Type B pancreatic cell (in vitro differentiated cells): ENCODE results near the gene WDFY2. TPM values are rescaled to one million over a fixed set of nuclear protein-coding genes. Genes with fewer than 3 reads are reported as not detected.
A peak's percentile ranks its signal among the peaks of the same experiment; 100 is the strongest.

ENCODE experiments used
- DNase-seq: peaks from one replicate; pipeline ENCODE4 v3.0.0; 2021; ENCODE audit warnings: mixed read lengths; ENCODE audit not compliant: unreplicated experiment; ENCODE audit errors: extremely low spot score
- H3K27ac Mint-ChIP-seq: 2 replicates; pipeline ENCODE4 v1.8.0; 2021; ENCODE audit warnings: mild to moderate bottlenecking, mixed read lengths
- H3K27me3 Mint-ChIP-seq: 2 replicates; pipeline ENCODE4 v1.8.0; 2021; ENCODE audit warnings: mixed read lengths
- H3K36me3 Mint-ChIP-seq: 2 replicates; pipeline ENCODE4 v1.8.0; 2021; ENCODE audit warnings: mixed read lengths
- H3K4me1 Mint-ChIP-seq: one replicate; pipeline ENCODE4 v1.8.0; 2021; ENCODE audit warnings: mixed read lengths; ENCODE audit not compliant: unreplicated experiment
- H3K4me3 Mint-ChIP-seq: 2 replicates; pipeline ENCODE4 v1.8.0; 2021; ENCODE audit warnings: mild to moderate bottlenecking, mixed read lengths
- H3K9me3 Mint-ChIP-seq: 2 replicates; pipeline ENCODE4 v1.8.0; 2021; ENCODE audit warnings: mixed read lengths
- total RNA-seq: library from RNA; stranded (reverse); gene quantifications from 2 replicates; pipeline ENCODE4 v1.2.1, GENCODE V29; 2021; ENCODE audit warnings: low replicate concordance
- TF ChIP-seq, protein P1 (sequence below): fragments of 200-600 bp; sonication (generic); conservative IDR thresholded peaks from 2 replicates; pipeline ENCODE4 v1.5.0; 2021; ENCODE audit warnings: antibody characterized with exemption, mild to moderate bottlenecking

WDFY2 gene
- total RNA-seq, 1 donor from 2014 or later, result 20.3 TPM

DNA sequence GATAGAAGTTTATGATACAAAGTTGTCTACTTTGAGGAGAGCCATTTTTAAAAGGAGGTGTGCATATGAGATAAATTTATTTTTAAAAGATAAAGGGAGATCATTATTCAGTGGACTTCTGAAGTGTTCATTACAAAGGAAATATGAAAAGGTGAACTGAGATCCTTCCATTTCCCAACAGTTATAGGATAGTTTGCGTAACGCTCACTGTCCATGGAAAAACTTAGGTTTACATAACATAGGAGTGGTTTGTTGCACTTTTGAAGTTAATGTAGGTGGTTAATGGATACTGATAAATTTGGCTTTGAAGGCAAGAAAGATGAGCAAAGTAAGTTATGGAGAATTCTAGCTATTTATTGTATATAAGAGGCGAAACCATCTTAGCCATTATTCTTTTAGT, 92.5 kb downstream of the WDFY2 start:
- Mint-ChIP-seq H3K9me3 (peaks cover 9% of the 10 kb centered on the region), H3K36me3 (peaks cover 13% of the 10 kb centered on the region), H3K27me3 (no peaks in the 10 kb centered on the region), H3K27ac (no peak overlapping the region), H3K4me1 (peaks cover 14% of the 10 kb centered on the region), H3K4me3 (no peak overlapping the region)
- TF ChIP-seq, protein P1, sequence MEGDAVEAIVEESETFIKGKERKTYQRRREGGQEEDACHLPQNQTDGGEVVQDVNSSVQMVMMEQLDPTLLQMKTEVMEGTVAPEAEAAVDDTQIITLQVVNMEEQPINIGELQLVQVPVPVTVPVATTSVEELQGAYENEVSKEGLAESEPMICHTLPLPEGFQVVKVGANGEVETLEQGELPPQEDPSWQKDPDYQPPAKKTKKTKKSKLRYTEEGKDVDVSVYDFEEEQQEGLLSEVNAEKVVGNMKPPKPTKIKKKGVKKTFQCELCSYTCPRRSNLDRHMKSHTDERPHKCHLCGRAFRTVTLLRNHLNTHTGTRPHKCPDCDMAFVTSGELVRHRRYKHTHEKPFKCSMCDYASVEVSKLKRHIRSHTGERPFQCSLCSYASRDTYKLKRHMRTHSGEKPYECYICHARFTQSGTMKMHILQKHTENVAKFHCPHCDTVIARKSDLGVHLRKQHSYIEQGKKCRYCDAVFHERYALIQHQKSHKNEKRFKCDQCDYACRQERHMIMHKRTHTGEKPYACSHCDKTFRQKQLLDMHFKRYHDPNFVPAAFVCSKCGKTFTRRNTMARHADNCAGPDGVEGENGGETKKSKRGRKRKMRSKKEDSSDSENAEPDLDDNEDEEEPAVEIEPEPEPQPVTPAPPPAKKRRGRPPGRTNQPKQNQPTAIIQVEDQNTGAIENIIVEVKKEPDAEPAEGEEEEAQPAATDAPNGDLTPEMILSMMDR, result no peak
- DNase-seq, result no peak

- no peaks in the 10 kb centered on the region for H3K9me3 Mint-ChIP-seq
- no peak overlapping the region for H3K4me3 Mint-ChIP-seq
- no peak for DNase-seq
- H3K27me3 Mint-ChIP-seq, result no peaks in the 10 kb centered on the region
- TF ChIP-seq, protein P1, result no peak
- H3K27ac Mint-ChIP-seq, result no peak overlapping the region
- H3K4me1 Mint-ChIP-seq, result peaks cover 16% of the 10 kb centered on the region
- peaks cover 4% of the 10 kb centered on the region for H3K36me3 Mint-ChIP-seq
Measured at GRCh38 chr13:51678420-51678819, 94.2 kb downstream of the WDFY2 start.

GRCh38 chr13:51679616-51680015, 95.4 kb downstream of the WDFY2 start:
- TF ChIP-seq, protein P1, result no peak
- Mint-ChIP-seq H3K36me3 (peaks cover 4% of the 10 kb centered on the region), H3K9me3 (no peaks in the 10 kb centered on the region), H3K4me1 (peaks cover 10% of the 10 kb centered on the region), H3K27me3 (no peaks in the 10 kb centered on the region), H3K4me3 (no peak overlapping the region), H3K27ac (no peak overlapping the region)
- no peak for DNase-seq

DNA sequence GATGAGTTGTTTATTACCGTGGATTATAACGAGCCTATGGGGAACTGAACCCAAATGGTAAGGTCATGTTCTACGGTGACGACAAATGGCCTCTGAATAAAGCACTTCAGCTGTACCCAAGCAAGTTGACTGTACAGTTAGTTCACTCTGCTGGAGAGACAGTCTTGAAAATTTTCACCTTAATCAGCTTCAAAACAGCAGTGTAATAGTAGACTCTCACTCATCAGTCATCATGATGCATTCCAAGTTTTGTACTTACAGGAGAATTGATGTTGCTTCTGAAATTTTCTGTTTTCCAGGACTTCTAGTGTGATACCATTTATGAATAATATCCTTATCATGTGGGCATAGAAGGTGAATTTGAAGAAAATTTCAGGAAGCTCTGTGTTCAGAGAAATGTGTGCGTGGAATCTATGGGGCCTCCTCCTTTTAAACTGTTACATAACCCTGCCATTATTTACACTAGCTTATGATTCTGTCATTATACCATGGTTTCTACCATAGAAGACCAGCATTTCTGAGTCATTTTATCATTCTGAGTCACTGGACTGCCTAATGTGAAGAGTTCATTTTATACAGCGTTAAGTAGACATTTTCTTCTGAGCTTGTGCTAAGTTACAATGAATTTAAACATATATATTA, 96.9 kb downstream of the WDFY2 start:
- Mint-ChIP-seq H3K4me3 (no peak overlapping the region), H3K36me3 (peaks cover 9% of the 10 kb centered on the region), H3K9me3 (no peaks in the 10 kb centered on the region), H3K27me3 (no peaks in the 10 kb centered on the region), H3K27ac (peak overlapping the region; percentile 66), H3K4me1 (peaks cover 7% of the 10 kb centered on the region)
- no peak for DNase-seq
- TF ChIP-seq, protein P1, result no peak

DNA sequence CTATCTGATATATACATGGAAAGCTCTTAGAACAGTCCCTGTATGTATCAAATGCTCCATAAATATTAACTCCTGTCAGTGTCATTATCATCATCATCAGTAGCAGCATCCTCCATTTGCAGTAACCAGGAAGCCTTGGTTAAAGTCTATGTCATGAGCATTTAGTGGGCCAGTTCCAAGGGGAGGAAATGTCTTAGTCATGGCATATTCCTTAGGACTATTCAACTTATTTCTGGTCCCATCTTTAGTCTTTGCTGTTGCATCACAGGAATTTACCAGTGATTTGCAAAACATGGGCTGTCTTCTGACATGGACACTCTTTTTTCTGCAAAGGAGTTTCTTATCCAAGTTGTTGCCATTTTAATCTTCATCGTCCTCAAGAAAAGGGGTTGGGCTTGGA, 98.4 kb downstream of the WDFY2 start:
- TF ChIP-seq, protein P1, result no peak
- Mint-ChIP-seq H3K27me3 (no peaks in the 10 kb centered on the region), H3K4me3 (no peak overlapping the region), H3K36me3 (peaks cover 5% of the 10 kb centered on the region), H3K9me3 (no peaks in the 10 kb centered on the region), H3K4me1 (peaks cover 9% of the 10 kb centered on the region), H3K27ac (no peak overlapping the region)
- DNase-seq, result no peak
